ENCODE measurements around the gene CCR3.
"Not testable (repeated sequence)": the region's sequence is repeated elsewhere in the genome, so short reads cannot be mapped to it uniquely, and the experiment has no call there.

CCR3 gene

DNA sequence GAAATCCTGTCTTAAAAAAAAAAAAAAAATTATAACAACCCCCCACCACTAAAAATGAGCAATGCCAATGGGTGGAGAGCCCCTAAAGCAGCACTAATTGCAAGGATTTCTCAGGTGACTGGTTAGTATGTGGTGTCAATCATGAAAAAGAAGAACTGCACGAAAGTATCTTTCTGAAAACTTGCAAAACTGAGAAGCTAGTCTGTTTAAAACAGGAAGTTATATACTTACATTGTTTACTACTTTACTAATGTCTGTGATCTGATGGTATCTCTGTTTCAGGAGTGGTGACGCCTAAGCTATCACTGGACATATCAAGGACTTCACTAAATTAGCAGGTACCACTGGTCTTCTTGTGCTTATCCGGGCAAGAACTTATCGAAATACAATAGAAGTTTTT lies at the start of gene CCR3:
TSS of gene CCR3 (plus strand) at position 341 of the 400 bp plus-strand sequence. CDS start 22,699 bp downstream, outside the sequence.
- no peak for DNase-seq (ENCODE audit: low read depth)

DNA sequence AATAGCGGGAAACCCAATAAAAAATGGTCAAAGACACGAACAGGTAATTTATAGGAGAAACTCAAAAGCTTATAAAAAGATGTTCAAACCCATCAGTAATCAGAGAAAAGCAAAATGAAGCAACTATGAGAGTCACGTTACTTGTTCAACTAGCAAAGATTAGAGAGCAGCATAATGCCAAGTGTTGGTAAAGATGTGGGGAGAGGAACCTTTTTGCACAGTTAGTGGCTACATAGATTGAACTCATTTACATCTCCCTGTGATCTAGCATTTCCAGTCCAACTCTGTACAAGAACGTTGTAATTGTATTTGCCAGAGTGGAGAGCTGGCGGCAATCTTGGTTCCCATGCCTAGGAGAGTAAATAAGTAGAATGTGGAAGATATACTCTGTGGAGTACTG lies 49.3 kb upstream of the CCR3 start:
- no peak for DNase-seq (ENCODE audit: low read depth)

DNA sequence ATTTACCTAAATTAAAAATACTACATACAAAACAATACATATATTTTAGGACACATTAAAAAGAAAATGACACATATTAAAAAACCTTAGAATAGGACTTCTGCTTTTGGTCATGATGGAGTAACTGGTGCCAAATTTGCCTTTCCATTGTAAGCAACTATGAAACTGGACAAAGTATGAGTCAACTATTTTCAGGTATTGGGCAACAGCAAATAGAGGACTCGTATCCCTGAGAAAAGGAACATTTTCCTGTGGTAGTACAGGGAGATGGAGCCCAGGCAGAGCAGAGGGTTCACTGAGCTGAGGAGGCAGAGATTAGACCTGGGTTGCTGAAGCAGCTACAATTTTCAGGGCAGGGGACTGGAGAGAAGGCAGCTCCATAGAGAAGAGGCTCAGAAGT lies 48.8 kb upstream of the CCR3 start:
- no peak for DNase-seq (ENCODE audit: low read depth)

DNA sequence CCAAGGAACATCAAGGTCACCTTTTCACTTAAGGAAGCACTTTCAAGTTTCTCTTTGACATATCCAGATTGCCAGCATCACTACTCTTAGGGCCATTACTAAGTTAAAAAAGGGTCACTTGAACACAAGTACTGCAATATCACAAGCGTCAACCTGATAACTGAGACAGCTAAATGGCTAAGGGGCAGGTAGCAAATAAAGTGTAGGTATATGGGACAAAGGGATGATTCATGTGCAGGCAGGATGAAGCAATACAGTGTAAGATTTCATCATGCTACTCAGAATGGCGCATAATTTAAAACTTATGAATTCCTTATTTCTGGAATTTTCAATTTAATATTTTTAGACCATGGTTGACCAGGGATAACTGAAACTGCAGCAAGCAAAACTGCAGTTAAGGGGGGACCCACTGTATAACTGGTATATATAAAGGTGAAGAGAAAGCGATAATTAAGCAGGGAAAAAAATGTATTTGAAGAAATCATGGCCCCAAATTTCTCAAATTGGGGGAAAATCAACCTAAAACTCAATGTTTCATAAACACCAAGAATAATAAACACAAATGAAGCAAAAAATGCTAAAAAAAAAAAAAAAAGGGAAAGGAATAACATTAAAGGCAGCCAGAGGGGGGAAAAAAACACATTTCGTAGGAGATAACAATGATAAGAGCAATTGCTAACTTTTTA lies 47.2 kb upstream of the CCR3 start:
- no peak for DNase-seq (ENCODE audit: low read depth)

DNA sequence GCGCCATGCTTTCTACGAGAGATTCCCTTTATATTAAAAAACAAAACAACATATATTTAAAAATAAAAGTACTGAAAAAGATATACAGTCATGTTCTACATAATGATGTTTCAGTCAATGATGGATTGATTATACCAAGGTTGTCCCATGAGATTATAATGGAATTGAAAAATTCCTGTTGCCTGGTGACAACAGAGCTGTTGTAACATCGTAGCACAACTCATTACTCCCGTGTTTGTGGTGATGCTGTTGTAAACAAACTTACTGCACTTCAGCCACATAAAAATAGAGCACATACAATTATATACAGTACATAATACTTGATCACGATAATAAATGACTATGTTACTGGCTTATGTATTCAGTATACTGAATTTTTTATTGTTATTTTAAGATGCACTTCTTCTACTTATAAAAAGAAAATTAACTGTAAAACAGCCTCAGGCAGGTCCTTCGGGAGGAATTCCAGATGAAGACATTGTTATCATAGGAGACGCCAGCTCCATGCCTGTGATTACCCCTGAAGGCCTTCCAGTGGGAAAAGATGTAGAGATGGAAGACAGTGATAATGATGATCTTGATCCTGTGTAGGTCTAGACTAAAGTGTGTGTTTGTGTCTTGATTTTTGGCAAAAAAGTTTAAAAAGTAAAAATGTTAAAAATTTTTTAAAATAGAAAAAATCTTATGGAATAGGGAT lies 45.9 kb upstream of the CCR3 start:
- no peak for DNase-seq (ENCODE audit: low read depth)

DNA sequence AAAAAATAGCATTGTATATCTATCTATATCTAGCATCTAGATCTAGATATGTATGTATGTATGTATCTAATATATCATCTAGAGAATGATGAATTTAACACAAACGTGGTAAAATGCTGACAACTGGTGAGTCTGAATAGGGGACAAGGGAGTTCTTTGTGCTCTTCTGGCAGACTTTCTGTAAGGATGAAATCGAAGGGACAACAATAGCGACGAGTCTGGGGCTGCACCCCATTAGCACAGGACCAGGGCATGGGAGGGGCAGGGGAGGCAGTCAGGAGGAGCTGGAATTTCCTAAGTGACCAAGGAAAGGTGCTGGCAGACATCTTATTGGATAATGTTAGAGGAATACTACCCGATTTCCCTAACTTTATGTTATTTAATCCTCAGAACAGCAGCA lies 42.0 kb upstream of the CCR3 start:
- DNase-seq (ENCODE audit: low read depth) = no peak

DNA sequence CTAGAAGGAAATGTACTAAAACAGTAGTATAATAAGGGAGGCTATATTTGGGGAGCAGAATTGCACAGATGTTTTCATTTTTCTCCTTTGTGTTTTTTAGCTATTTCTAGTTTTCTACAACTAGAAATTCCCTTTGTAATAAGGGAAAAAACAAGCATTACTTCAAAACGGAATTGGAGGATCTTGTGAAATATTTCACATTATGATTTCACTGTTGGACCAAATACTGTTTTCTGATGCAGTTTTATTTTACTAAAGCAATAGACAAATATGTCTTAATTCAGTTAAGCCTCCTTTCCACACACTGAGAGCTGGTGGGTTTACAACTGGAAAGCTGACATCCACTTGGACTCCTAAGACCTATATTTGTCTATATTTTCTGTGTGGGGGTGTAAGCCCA lies 41.5 kb upstream of the CCR3 start:
- DNase-seq (ENCODE audit: low read depth) = no peak

DNA sequence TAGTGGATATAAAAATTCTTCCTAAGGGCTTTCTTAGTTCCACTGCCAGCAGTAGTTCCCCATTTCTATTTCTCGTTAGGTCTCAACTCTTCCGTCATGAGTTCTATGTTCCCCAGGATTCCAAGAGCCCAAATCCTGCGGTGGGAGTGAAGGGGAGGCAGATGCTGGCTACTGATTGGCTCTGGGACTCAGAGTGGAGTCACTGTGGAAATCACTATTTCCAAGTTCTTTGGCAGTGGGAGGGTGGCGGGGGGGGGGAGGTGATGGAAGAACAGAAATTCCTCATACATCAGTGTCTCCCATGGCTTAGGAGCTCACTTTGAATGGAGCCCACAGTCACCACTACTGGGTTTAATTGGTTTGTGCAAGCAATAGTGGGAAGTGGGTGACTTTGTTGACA lies 39.7 kb upstream of the CCR3 start:
- DNase-seq (ENCODE audit: low read depth) = no peak

DNA sequence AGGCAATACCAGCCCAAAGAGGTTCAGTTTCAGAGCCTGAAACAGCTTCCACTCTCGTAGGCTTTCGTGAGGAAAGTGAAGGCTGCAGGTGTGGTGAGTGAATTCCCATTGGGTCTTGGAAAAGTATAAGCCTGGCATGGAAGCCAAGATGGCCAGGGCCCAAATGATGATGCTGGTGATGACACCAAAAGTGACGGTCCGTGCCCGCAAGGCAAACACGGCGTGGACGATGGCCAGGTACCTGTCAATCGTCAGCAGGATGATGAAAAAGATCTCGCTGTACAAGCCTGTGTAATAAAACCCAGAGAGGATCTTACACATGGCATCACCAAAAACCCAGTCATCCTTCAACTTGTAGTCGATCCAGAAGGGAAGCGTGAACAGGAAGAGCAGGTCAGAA lies 38.6 kb upstream of the CCR3 start:
- DNase-seq (ENCODE audit: low read depth) = no peak

DNA sequence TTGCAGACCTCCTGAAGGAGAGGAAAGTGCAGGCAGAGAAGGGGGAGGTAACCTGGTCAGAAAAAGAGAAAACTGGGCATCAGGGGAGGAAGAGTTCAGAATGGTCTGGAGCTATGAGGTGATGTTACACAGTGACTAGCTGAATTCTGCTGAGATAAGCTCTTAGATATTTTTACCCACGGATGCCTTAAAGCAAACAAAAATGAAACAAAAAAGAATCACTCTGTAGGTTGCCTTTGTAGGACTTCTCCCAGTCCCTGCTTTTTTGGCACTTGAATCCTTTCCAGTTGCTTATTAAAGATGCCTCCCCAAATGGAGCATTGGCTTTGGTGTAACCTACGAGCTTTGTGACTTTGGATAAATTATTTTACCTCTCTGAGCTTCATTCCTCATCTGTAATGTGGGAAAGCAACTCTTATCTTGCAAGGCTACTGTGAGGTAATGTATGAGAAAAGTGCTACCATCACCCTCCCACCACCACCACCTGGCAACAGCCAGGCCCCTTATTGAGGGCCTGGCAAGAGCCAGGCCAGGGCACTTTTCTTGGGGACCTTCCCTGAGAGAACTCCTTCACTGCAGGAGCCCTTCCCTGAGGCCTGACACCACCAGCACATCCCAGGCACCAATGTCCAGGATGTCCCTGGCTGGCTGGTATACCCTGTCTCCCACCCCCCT lies 36.8 kb upstream of the CCR3 start:
- DNase-seq (ENCODE audit: low read depth) = no peak

DNA sequence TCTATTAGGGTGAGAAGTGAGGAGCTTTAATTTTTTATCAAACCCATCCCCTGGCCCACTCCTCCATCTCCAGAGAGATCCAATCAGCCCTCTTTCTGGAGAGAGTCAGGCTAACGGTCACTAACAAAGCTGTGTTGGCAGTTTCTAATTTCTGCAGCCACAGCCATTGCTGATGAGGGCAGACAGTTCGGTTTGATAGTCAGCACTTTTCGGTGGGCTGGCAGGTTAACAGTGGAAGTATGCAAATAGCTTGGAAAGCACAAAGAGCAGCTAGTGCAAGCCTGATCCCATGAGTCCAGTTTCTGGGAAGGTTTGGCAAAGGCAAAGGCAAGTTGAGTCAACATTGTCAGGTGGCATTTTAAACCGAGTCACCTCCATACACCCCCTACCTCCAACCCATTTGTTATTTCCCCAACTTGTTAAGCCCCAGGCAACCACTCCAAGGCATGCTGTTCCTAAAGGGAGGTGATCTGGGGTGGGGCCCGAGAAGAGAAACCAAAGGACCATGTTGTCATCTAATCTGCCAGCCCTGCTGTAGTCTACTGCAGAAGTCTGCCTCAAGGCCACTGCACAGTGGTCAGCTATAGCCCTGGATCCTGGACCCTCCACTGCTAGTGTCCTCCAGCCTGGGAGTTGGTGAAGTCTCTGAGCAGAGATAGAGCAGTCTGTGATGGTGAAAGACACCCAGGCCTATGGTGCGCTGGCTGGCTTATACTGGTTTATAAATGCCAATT lies 35.8 kb upstream of the CCR3 start:
- no peak for DNase-seq (ENCODE audit: low read depth)

DNA sequence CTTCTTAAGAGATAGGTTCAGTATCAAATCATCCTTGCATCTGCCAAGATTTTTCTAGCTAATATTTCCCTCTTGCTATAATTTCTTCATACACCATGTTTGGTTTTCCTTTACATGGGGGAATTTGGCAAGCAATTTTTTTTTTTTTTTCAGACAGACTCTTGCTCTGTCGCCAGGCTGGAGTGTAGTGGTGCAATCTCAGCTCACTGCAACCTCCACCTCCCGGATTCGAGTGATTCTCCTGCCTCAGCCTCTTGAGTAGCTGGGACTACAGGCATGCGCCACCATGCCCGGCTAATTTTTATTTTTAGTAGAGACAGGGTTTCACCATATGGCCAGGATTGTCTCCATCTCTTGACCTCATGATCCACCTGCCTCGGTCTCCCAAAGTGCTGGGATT lies 34.7 kb upstream of the CCR3 start:
- not testable (repeated sequence) for DNase-seq (ENCODE audit: low read depth)

DNA sequence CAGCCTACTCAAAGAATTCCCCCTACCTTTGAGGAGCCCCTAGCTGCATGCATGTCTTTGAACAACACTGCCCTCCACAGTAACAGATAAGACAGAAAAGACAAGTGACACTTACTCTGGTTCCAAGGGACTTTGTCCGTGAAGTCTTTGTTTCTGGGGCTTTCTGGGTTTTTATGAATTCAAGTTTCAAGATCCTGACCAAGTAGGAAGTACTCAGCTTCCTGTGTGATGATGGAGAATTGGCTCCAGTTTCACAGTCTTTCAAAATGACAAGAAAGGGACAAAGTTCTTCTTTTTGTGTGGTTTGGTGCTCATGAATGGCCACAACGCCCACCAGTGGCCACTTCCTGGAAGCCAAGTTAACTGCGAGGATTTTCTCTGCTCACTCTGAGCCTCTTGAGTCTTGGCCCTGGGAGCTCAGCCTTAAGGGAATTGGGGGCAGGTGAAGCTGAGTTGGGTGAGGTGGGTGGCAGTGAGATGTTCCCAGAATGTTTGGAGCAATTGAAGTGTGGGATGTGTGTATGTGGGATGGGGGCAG lies 34.0 kb upstream of the CCR3 start, which contains the start of gene CCR1:
TSS of gene CCR1 (minus strand) at position 147 of the 538 bp plus-strand sequence. CDS start 4,000 bp downstream, outside the sequence.
- peak; percentile 49 for DNase-seq (ENCODE audit: low read depth)

DNA sequence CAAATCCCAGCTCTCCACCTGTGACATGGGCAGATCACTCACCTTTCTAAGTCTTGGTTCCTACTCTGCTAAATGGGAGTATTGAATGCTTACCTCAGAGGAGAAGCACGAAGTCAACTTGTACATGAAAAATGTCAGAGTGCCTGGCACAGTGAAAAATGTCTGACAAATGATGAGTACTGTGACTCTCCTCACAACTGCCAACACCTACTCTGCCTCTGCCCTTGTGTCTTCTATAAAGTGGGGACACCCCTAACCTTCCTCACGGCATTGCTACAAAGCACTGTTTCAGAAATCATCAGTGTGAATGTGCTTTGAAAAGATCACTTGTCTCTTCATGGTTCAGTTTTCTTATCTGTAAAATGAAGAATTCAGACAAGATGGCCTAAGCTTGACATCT lies 33.2 kb upstream of the CCR3 start:
- DNase-seq (ENCODE audit: low read depth) = no peak

DNA sequence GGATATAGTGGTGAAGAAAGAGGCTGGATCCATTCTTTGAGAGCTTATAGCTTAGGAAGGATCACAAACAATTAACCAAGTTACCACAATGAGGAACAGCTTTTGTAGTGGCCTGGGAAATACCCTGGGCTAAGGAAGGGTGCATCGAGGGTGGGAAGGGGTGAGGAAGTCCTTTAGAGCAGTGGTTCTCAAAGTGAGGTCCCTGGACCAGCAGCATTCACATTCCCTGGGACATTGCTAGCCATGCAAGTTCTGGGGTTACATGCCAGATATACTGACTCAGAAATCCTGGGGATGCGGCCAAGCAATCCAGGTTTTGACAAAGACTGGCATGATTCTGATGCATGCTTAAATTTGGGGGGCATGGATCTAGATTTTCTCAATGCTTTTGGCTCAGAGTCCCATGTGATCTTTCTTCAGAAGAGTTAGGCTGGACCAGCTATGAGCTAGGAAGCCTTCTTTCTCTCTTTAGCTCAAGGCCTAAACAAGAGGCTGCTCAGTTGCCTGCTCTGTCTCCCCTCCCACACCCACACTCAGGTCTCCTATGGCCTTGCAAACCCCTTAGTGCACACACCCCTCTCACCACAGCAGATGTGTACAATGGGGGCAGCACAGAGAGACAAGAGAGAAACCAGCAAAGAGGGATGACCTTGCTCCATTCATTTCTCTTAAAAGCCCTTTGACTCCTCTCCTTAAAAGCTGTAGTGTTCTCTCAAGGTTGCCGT lies 32.4 kb upstream of the CCR3 start:
- DNase-seq (ENCODE audit: low read depth) = no peak

DNA sequence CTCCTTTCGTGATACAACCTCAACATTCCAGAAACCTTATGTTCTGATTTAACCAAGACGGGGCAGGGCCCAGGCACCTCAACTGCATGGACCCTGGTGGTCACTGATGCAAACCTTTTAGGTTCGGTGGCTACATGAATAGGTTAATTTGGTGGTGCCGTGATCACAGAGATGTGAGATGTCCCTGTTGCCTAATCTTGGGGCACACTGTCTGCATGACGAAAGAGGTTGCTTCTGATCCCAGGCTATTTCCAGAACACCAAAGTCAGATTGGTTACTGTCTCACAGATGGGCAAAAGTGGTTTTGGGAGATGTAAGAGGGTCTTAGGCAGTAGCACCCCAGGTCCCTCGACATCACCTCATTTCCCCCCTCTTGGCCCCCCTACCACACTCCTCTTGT lies 30.2 kb upstream of the CCR3 start:
- DNase-seq (ENCODE audit: low read depth) = no peak

DNA sequence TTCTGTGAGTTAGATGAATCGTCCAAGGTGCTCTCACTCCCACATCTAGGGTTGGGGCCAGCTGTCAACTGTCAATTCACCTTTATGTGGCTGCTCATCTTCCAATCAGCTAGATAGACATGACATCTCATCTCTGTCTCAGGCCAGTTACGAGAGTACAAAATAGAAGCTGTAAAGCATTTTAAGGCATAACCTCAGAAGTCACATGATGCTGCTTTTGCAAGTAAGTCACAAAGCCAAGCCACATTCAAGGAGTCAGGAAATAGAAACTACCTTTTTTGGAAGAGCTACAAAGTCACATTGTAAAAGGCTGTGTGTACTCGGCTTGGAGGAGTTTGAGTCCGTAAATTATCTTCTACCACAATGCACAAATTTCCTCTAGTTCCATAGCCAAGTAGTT lies 29.1 kb upstream of the CCR3 start:
- DNase-seq (ENCODE audit: low read depth) = no peak

DNA sequence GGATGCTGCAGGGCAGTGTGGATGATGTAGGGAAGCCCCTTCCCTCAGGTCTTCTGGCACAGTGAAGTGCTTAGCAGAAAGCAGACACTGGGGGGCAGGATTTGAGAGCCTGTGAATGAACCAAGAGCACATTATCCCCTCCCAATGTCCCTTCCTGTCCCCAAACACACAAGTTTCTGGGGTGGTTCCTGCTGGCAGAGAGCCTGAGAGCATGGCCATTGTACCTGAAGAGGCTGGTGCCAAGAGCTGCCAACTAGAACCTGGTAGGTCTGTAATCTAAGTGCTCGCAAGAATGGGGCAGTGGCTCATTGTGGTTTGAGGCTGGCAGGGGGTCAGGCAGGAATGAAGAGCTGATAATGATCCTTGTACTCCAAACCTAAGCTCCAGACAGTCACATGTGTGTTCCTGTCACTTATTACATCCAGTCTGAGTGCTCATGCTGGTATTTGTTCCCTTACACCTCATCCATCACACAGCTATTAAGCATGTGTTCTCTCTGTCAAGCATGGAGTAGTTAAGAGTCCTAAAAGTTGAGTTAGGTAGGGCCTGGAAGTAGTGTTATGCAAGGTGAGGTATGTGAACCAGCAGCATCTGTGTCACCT lies 27.4 kb upstream of the CCR3 start:
- no peak for DNase-seq (ENCODE audit: low read depth)

DNA sequence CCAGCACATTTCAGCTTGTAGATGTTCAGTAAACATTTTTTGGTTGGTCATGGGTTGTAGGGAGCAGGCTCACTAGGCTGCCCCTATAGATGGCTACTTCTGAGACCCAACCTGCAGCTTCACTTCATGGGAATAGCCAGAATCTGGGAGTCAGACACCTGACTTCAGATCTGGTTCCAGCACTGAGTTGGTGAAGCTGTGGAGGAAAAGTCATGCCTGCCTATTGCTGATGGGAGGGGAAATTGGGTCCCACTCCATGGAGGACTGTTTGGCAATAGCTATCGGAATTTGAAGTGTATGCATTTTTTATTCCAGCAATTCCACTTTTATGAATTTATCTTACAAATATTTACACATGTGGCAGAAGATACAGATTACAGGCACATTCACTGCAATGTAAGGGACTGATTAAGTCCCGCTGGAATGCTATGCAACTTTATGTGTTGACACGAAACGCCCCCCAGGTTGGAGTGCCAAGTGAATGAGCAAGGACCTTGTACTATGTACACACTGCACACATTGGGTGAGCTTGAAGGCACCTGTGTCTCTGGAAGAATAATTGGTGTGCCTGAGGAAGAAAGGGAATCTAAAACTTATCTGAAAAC lies 26.3 kb upstream of the CCR3 start:
- no peak for DNase-seq (ENCODE audit: low read depth)

DNA sequence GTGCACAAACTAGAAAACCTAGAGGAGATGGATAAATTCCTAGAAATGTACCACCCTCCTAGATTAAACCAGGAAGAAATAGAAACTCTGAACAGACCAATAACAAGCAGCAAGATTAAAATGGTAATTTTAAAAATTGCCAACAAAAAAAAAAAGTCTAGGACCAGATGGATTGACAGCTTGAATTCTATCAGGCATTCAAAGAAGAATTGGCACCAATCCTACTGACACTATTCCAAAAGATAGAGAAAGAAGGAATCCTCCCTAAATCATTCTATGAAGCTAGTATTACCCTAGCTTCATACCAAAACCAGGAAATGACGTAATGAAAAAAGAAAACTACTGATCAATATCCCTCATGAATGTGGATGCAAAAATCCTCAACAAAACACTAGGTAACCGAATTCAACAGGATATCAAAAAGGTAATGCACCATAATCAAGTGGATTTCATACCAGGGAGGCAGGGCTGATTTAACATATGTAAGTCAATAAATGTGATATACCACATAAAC lies 24.0 kb upstream of the CCR3 start:
- DNase-seq (ENCODE audit: low read depth) = no peak

DNA sequence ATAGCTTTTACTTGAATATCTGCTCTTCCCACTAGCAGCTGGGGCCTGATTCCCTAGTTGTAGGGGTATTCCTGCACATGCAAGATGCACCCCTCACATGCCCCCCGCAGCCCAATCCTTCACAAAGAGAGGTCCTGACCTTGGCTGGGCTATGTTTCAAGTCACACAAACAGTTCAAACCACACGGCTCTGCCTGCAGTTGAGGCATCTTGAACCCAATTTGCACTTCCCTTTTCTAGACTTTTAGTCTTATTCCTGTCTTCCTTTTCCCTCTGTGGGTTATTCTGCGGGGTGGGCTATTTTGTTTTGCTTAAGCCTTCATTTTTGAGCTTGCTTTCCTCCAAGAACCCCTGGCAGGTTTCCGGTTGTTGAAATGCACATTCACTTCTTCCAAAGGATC lies 20.9 kb upstream of the CCR3 start:
- DNase-seq (ENCODE audit: low read depth) = no peak
